H1 (cell line): Measurements from ENCODE around the gene ADARB2. TPM values are rescaled to one million over a fixed set of nuclear protein-coding genes. Genes with fewer than 3 reads are reported as not detected.

ENCODE experiments used
- CTCF ChIA-PET: fragments of 300-600 bp; sonication (Branson Sonifier 250); formaldehyde crosslinking; loops from one replicate; lab custom pipeline; 2021; ENCODE audit not compliant: partially characterized antibody; lab: Charles Lee
- POLR2A ChIA-PET: fragments of 300-600 bp; sonication (Branson Sonifier 250); formaldehyde crosslinking; loops from one replicate; lab custom pipeline; 2021; ENCODE audit warnings: inconsistent platforms; ENCODE audit not compliant: partially characterized antibody; lab: Charles Lee
- DNase-seq, 2 experiments: peaks; one replicate each; pipeline versions ENCODE4 v3.0.0 to v3.0.0-alpha.2; 2010 to 2022; ENCODE audit warnings: low spot score in 2 of 2, low read depth in 1 of 2, mixed read lengths in 1 of 2
- FAIRE-seq: peaks from 2 replicates; lab custom pipeline; 2011; peaks lifted over from hg19 to GRCh38; lab: Jason Lieb, UNC
- H2AFZ ChIP-seq: 2 replicates; pipeline ENCODE4 v1.8.1; 2012; ENCODE audit warnings: low read length, inconsistent platforms
- H2AK5ac ChIP-seq: 2 replicates; pipeline ENCODE4 v1.6.1; 2013; ENCODE audit warnings: low read depth, low read length
- H2BK120ac ChIP-seq: replicated peaks from 2 replicates; pipeline ENCODE3; 2013; ENCODE audit warnings: low read depth, low read length, inconsistent platforms
- H2BK12ac ChIP-seq: 2 replicates; pipeline ENCODE4 v1.6.1; 2013; ENCODE audit warnings: low read depth, low read length
- H2BK15ac ChIP-seq: 2 replicates; pipeline ENCODE4 v1.6.1; 2013; ENCODE audit warnings: low read length
- H2BK20ac ChIP-seq: 2 replicates; pipeline ENCODE4 v1.6.1; 2013; ENCODE audit warnings: low read length
- H2BK5ac ChIP-seq: 2 replicates; pipeline ENCODE4 v1.6.1; 2013; ENCODE audit warnings: low read depth, low read length
- H3K14ac ChIP-seq: 2 replicates; pipeline ENCODE4 v1.6.1; 2013; ENCODE audit warnings: inconsistent platforms; ENCODE audit not compliant: insufficient read length
- H3K18ac ChIP-seq: 2 replicates; pipeline ENCODE4 v1.6.1; 2013; ENCODE audit warnings: low read length; ENCODE audit errors: extremely low read depth
- H3K23ac ChIP-seq: 2 replicates; pipeline ENCODE4 v1.6.1; 2013; ENCODE audit warnings: inconsistent platforms; ENCODE audit not compliant: insufficient read length
- H3K23me2 ChIP-seq: 2 replicates; pipeline ENCODE4 v1.6.1; 2013; ENCODE audit warnings: low read depth, low read length
- H3K27ac ChIP-seq: 2 replicates; pipeline ENCODE4 v1.6.1; 2011; ENCODE audit warnings: low read depth, low read length, inconsistent platforms
- H3K27me3 ChIP-seq, 4 experiments: replicated peaks in 1 of 4; 1 replicate in 1 of 4; 2 replicates in 3 of 4; pipeline versions ENCODE4 v1.6.1 to v1.8.1; 2011 to 2013; ENCODE audit warnings: low read length in 3 of 4, mild to moderate bottlenecking in 3 of 4, inconsistent platforms in 2 of 4, mixed read lengths in 2 of 4, moderate library complexity in 1 of 4; ENCODE audit not compliant: control insufficient read depth in 3 of 4, insufficient read depth in 3 of 4; ENCODE audit errors: extremely low read depth in 1 of 4
- H3K36me3 ChIP-seq, 4 experiments: 2 replicates each; pipeline versions ENCODE4 v1.6.1 to v1.8.1; 2011 to 2013; ENCODE audit warnings: mild to moderate bottlenecking in 4 of 4, low read length in 3 of 4, moderate library complexity in 2 of 4, control low read depth in 1 of 4, inconsistent platforms in 1 of 4; ENCODE audit not compliant: insufficient read depth in 4 of 4, control insufficient read depth in 2 of 4
- H3K4ac ChIP-seq: replicated peaks from 2 replicates; pipeline ENCODE3; 2013; ENCODE audit warnings: low read length, low read depth, mixed read lengths, inconsistent platforms; ENCODE audit not compliant: insufficient read length
- H3K4me1 ChIP-seq, 4 experiments: replicated peaks in 1 of 4; 1 replicate in 1 of 4; 2 replicates in 3 of 4; pipeline versions ENCODE4 v1.6.1 to v1.8.1; 2011 to 2013; ENCODE audit warnings: low read length in 3 of 4, inconsistent platforms in 2 of 4, mixed read lengths in 1 of 4; ENCODE audit not compliant: insufficient read depth in 4 of 4, control insufficient read depth in 3 of 4
- H3K4me2 ChIP-seq, 2 experiments: 2 replicates each; pipeline versions ENCODE4 v1.6.1 to v1.8.1; 2011 to 2013; ENCODE audit warnings: low read depth in 2 of 2, low read length in 2 of 2, control low read depth in 1 of 2, inconsistent platforms in 1 of 2, mild to moderate bottlenecking in 1 of 2; ENCODE audit not compliant: insufficient read depth in 1 of 2
- H3K4me3 ChIP-seq, 4 experiments: fragments of 200-600, 300-600 bp in 1 of 4; sonication (generic), shearing (Covaris generic), sonication (Bioruptor Twin) in 1 of 4; 2 replicates each; pipeline versions ENCODE4 v1.5.1 to v1.8.1; 2011 to 2016; ENCODE audit warnings: low read length in 4 of 4, low read depth in 3 of 4, control low read depth in 2 of 4, inconsistent platforms in 2 of 4, mild to moderate bottlenecking in 2 of 4, mixed read lengths in 1 of 4, moderate library complexity in 1 of 4; ENCODE audit not compliant: insufficient read depth in 2 of 4; ENCODE audit errors: extremely low read depth in 1 of 4
- H3K56ac ChIP-seq: replicated peaks from 2 replicates; pipeline ENCODE3; 2013; ENCODE audit warnings: low read depth, mild to moderate bottlenecking, mixed read lengths, low read length, inconsistent platforms; ENCODE audit not compliant: insufficient read length
- H3K79me1 ChIP-seq: 2 replicates; pipeline ENCODE4 v1.6.1; 2013; ENCODE audit warnings: low read depth, low read length, control low read depth
- H3K79me2 ChIP-seq, 2 experiments: 2 replicates each; pipeline versions ENCODE4 v1.6.1 to v1.8.1; 2012 to 2013; ENCODE audit warnings: low read length in 2 of 2, mild to moderate bottlenecking in 2 of 2, inconsistent platforms in 1 of 2; ENCODE audit not compliant: insufficient read depth in 2 of 2, control insufficient read depth in 1 of 2
- H3K9ac ChIP-seq, 4 experiments: replicated peaks in 1 of 4; 1 replicate in 1 of 4; 2 replicates in 3 of 4; pipeline versions ENCODE4 v1.6.1 to v1.8.1; 2011 to 2013; ENCODE audit warnings: low read depth in 3 of 4, low read length in 3 of 4, control low read depth in 2 of 4, mild to moderate bottlenecking in 2 of 4, moderate library complexity in 2 of 4, inconsistent platforms in 1 of 4; ENCODE audit errors: extremely low read depth in 1 of 4
- H3K9me3 ChIP-seq, 2 experiments: 2 replicates each; pipeline versions ENCODE4 v1.6.1 to v1.8.1; 2012 to 2013; ENCODE audit warnings: mild to moderate bottlenecking in 2 of 2, moderate library complexity in 2 of 2, control low read depth in 1 of 2, inconsistent platforms in 1 of 2, low read depth in 1 of 2, low read length in 1 of 2, mixed read lengths in 1 of 2; ENCODE audit not compliant: insufficient read depth in 2 of 2
- H4K20me1 ChIP-seq, 2 experiments: replicated peaks in 1 of 2; 2 replicates each; pipeline versions ENCODE3 to v1.8.1; 2011 to 2013; ENCODE audit warnings: inconsistent platforms in 2 of 2, low read length in 2 of 2, mild to moderate bottlenecking in 1 of 2; ENCODE audit not compliant: insufficient read depth in 2 of 2, control insufficient read depth in 1 of 2
- H4K5ac ChIP-seq: 2 replicates; pipeline ENCODE4 v1.6.1; 2013; ENCODE audit warnings: low read length, low read depth, mixed read lengths, inconsistent platforms; ENCODE audit not compliant: insufficient read length
- H4K8ac ChIP-seq: 2 replicates; pipeline ENCODE4 v1.8.0; 2013; ENCODE audit warnings: mild to moderate bottlenecking, moderate library complexity, low read length, inconsistent platforms; ENCODE audit not compliant: insufficient read depth; ENCODE audit errors: extremely low read depth
- H4K91ac ChIP-seq: replicated peaks from 2 replicates; pipeline ENCODE3; 2013; ENCODE audit warnings: low read length, mixed read lengths, inconsistent platforms; ENCODE audit not compliant: insufficient read length
- BACH1 ChIP-seq: IDR thresholded peaks from 2 replicates; pipeline ENCODE4 v1.6.1; 2012; ENCODE audit warnings: low read length, improper control_type of control experiment
- EZH2 ChIP-seq: fragments of 200-600 bp; sonication (generic); IDR thresholded peaks from 2 replicates; pipeline ENCODE4 v1.7.1; 2012; ENCODE audit warnings: low read depth, mild to moderate bottlenecking, moderate library complexity, low read length, inconsistent platforms; ENCODE audit not compliant: severe bottlenecking
- KDM5A ChIP-seq: fragments of 200-600 bp; IDR thresholded peaks from 2 replicates; pipeline ENCODE4 v1.7.1; 2012; ENCODE audit warnings: mild to moderate bottlenecking, low read length, inconsistent platforms, mixed read lengths
- RAD21 ChIP-seq, 2 experiments: IDR thresholded peaks in 1 of 2; conservative IDR thresholded peaks in 1 of 2; 2 replicates each; pipeline ENCODE4 v1.6.1; 2011; ENCODE audit warnings: low read depth in 2 of 2, low read length in 2 of 2, improper control_type of control experiment in 1 of 2, inconsistent platforms in 1 of 2, mild to moderate bottlenecking in 1 of 2, moderate library complexity in 1 of 2
- RNF2 ChIP-seq: fragments of 200-900, 300-1000 bp; sonication (generic); IDR thresholded peaks from 2 replicates; pipeline ENCODE4 v1.7.1; 2016; ENCODE audit warnings: borderline replicate concordance, low read depth, mild to moderate bottlenecking, antibody characterized with exemption, low read length; ENCODE audit not compliant: poor library complexity, severe bottlenecking; ENCODE audit errors: missing control alignments
- YY1 ChIP-seq: IDR thresholded peaks from 2 replicates; pipeline ENCODE4 v1.6.1; 2011; ENCODE audit warnings: low read depth, mild to moderate bottlenecking, low read length
- WGBS, 2 experiments: shearing (Covaris generic) in 1 of 2; methylation state at CpG; one replicate each; pipeline versions ENCODE4 v1.1.6 to v1.1.7; 2013 to 2015; ENCODE audit warnings: low lambda C conversion rate in 2 of 2, mixed read lengths in 2 of 2, inconsistent platforms in 1 of 2, low coverage in 1 of 2, missing lambda C conversion rate in 1 of 2; ENCODE audit not compliant: insufficient replicate concordance in 2 of 2, insufficient coverage in 1 of 2, insufficient read length in 1 of 2; ENCODE audit errors: extremely low coverage in 1 of 2, missing lambda C conversion rate in 1 of 2; 5-methylcytosine and 5-hydroxymethylcytosine counted together
- polyA plus RNA-seq, 7 experiments: library from polyadenylated mRNA; depleted of rRNA in 3 of 7; stranded (reverse) in 5 of 7; unstranded in 2 of 7; fragments of >200 nt in 5 of 7; fragments of 200-250 nt in 2 of 7; gene quantifications; 1 replicate in 5 of 7; 2 replicates in 1 of 7; 4 replicates in 1 of 7; pipeline versions ENCODE4 v1.2.1 to v1.2.3, GENCODE V29; 2011 to 2013; ENCODE audit warnings: missing spikeins in 2 of 7, mixed read lengths in 2 of 7
- total RNA-seq: library from RNA; stranded (reverse); fragmentation: NEBNext Ultra II Directional; extraction: Animal tissue kit (Norgen Biotek cat#: 25700); gene quantifications from 2 replicates; pipeline ENCODE4 v1.2.1, GENCODE V29; 2021
- TF ChIP-seq, protein P1 (sequence below): IDR thresholded peaks from 2 replicates; pipeline ENCODE4 v1.6.1; 2011; ENCODE audit warnings: low read depth, mild to moderate bottlenecking, low read length; ENCODE audit not compliant: insufficient read depth

Gene ADARB2
- total and polyA plus RNA-seq, 2 of the 8 experiments (the other 6 are each of a cell fraction or from before 2014, with no cell fraction given): 2.2 to 2.8 TPM

DNA sequence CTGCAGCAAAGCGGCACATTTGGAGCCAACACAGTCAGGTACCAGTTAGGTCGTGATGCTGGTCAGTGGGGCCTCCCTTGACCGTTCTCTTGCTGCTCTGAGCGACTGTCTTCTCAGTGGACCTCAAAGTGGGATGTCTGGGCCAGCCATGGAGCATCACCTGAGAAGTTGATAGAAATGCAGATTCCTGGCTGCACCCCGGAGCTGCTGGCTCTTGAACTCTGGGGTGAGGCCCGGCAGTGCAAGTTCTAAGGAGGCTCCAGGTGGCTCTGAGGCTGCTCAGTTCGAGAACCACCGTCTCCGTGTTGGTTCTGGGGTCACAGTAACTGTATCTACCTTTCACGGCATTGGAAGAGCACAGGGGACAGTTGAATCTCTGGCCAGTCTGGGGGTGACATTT is 533.6 kb downstream of the ADARB2 start:
- POLR2A ChIA-PET: no interaction called here
- 88% methylated on average over 10 of the region's 10 CpGs; no CpG with 5 or more reads in 1 of the 2 experiments for WGBS, 2 experiments
- Histone ChIP-seq H2BK120ac (no peak overlapping the region), H3K4ac (peak overlapping the region; percentile 10), H4K5ac (no peak overlapping the region), H3K14ac (no peak overlapping the region), H2BK15ac (no peak overlapping the region), H3K23me2 (no peaks in the 10 kb centered on the region)
- TF ChIP-seq RAD21 (IDR thresholded peaks at IDR 0.05 in 1 of 2, conservative IDR thresholded peaks at IDR 0.05 in 1 of 2; ENCODE audit: low read depth in 2 of 2, low read length in 2 of 2) (no peak), KDM5A (no peak), BACH1 (no peak), YY1 (no peak), RNF2 (no peak), EZH2 (no peak)
- TF ChIP-seq, protein P1, sequence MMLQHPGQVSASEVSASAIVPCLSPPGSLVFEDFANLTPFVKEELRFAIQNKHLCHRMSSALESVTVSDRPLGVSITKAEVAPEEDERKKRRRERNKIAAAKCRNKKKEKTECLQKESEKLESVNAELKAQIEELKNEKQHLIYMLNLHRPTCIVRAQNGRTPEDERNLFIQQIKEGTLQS: no peak
- TF ChIP-seq, all 59 proteins: peak for 0
- CTCF ChIA-PET: no interaction called here
- Histone ChIP-seq H3K27ac (no peak overlapping the region), H3K79me2 (no peaks in the 10 kb centered on the region), H3K27me3 (no peaks in the 10 kb centered on the region), H3K4me2 (no peak overlapping the region), H3K9me3 (no peaks in the 10 kb centered on the region), H2BK12ac (no peak overlapping the region), H2BK20ac (no peak overlapping the region), H3K23ac (no peak overlapping the region), H4K8ac (no peak overlapping the region), H4K20me1 (no peaks in the 10 kb centered on the region), H3K56ac (no peak overlapping the region), H3K4me1 (peaks cover 1 to 16% (median 4%) of the 10 kb centered on the region in 4 experiments; a peak in 6 of 7 replicates), H4K91ac (no peak overlapping the region), H2BK5ac (no peak overlapping the region), H2AFZ (no peak overlapping the region), H3K79me1 (no peaks in the 10 kb centered on the region), H2AK5ac (no peak overlapping the region), H3K9ac (no peak overlapping the region), H3K4me3 (no peak overlapping the region), H3K18ac (no peak overlapping the region), H3K36me3 (no peaks in the 10 kb centered on the region)
- DNase-seq (no peak), FAIRE-seq (no peak)
